ENCODE results near the gene AOC1.
"Not testable (repeated sequence)": the region's sequence is repeated elsewhere in the genome, so short reads cannot be mapped to it uniquely, and the experiment has no call there.

Gene AOC1

GRCh38 chr7:150852371-150852905, at the start of gene AOC1:
Gene AOC1, plus strand, starts transcription at chr7:150852517. Its CDS starts 3,954 bp downstream, at chr7:150856471.
- DNase-seq: no peak

GRCh38 chr7:150803161-150803860, 49.0 kb upstream of the AOC1 start:
- DNase-seq: no peak

- no peak for DNase-seq
Observed at GRCh38 chr7:150804802-150805201, 47.5 kb upstream of the AOC1 start.

- no peak for DNase-seq
Observed at GRCh38 chr7:150805864-150806263, 46.5 kb upstream of the AOC1 start.

GRCh38 chr7:150806454-150806853, 45.9 kb upstream of the AOC1 start:
- DNase-seq: no peak

GRCh38 chr7:150806863-150807262, 45.5 kb upstream of the AOC1 start:
- no peak for DNase-seq

- DNase-seq: not testable (repeated sequence)
Observed at GRCh38 chr7:150807616-150808438, 44.5 kb upstream of the AOC1 start.

- DNase-seq: no peak
Observed at GRCh38 chr7:150814328-150815001, 37.9 kb upstream of the AOC1 start.

- no peak for DNase-seq
Observed at GRCh38 chr7:150818971-150819370, 33.3 kb upstream of the AOC1 start.

GRCh38 chr7:150820148-150820547, 32.2 kb upstream of the AOC1 start:
- DNase-seq: no peak

- DNase-seq: no peak
Observed at GRCh38 chr7:150820578-150821198, 31.6 kb upstream of the AOC1 start.

GRCh38 chr7:150823043-150823442, 29.3 kb upstream of the AOC1 start:
- no peak for DNase-seq

- no peak for DNase-seq
Observed at GRCh38 chr7:150823484-150824126, 28.7 kb upstream of the AOC1 start.

- DNase-seq: no peak
Observed at GRCh38 chr7:150824379-150825177, 27.7 kb upstream of the AOC1 start.

- DNase-seq: no peak
Observed at GRCh38 chr7:150826061-150826849, 26.1 kb upstream of the AOC1 start.

GRCh38 chr7:150828384-150828783, 23.9 kb upstream of the AOC1 start:
- no peak for DNase-seq

- DNase-seq: no peak
Observed at GRCh38 chr7:150829426-150829825, 22.9 kb upstream of the AOC1 start.

- DNase-seq: no peak
Observed at GRCh38 chr7:150830937-150831336, 21.4 kb upstream of the AOC1 start.

GRCh38 chr7:150831851-150832250, 20.5 kb upstream of the AOC1 start:
- DNase-seq: no peak

GRCh38 chr7:150835019-150835418, 17.3 kb upstream of the AOC1 start:
- DNase-seq: no peak

Measured in bone marrow (tissue), 2 donors.